ENCODE data around the gene THOP1. TPM values are rescaled to one million over a fixed set of nuclear protein-coding genes. Genes with fewer than 3 reads are reported as not detected.

The THOP1 gene
- total RNA-seq, 1 donor from 2014 or later, result 56.8 TPM

GRCh38 chr19:2854849-2855248 is 69.5 kb downstream of the THOP1 start:
- Mint-ChIP-seq H3K4me1 (ENCODE audit: unreplicated experiment) (no peaks in the 10 kb centered on the region), H3K9me3 (ENCODE audit: unreplicated experiment) (peaks cover 48% of the 10 kb centered on the region), H3K36me3 (ENCODE audit: low read depth, unreplicated experiment) (peaks cover 74% of the 10 kb centered on the region), H3K27me3 (ENCODE audit: unreplicated experiment) (peaks cover 13% of the 10 kb centered on the region), H3K4me3 (ENCODE audit: unreplicated experiment) (peak overlapping the region; percentile 87), H3K27ac (ENCODE audit: unreplicated experiment) (no peak overlapping the region)
- DNase-seq (ENCODE audit: low spot score), result no peak
- TF ChIP-seq CTCF (IDR thresholded peaks at IDR 0.05; ENCODE audit: unreplicated experiment), result no peak

- peaks cover 16% of the 10 kb centered on the region for H3K27me3 Mint-ChIP-seq (ENCODE audit: unreplicated experiment)
Observed at GRCh38 chr19:2856457-2857050, 71.3 kb downstream of the THOP1 start.

GRCh38 chr19:2858864-2859263 is 73.6 kb downstream of the THOP1 start:
- no peak overlapping the region for H3K27ac Mint-ChIP-seq (ENCODE audit: unreplicated experiment)
- peaks cover 25% of the 10 kb centered on the region for H3K9me3 Mint-ChIP-seq (ENCODE audit: unreplicated experiment)
- no peak overlapping the region for H3K4me3 Mint-ChIP-seq (ENCODE audit: unreplicated experiment)
- no peak for TF ChIP-seq CTCF (IDR thresholded peaks at IDR 0.05; ENCODE audit: unreplicated experiment)
- no peak for DNase-seq (ENCODE audit: low spot score)
- H3K36me3 Mint-ChIP-seq (ENCODE audit: low read depth, unreplicated experiment), result peaks cover 48% of the 10 kb centered on the region
- H3K4me1 Mint-ChIP-seq (ENCODE audit: unreplicated experiment), result no peaks in the 10 kb centered on the region
- peaks cover 19% of the 10 kb centered on the region for H3K27me3 Mint-ChIP-seq (ENCODE audit: unreplicated experiment)

More at GRCh38 chr19:2856457-2857050, 71.3 kb downstream of the THOP1 start:
- H3K4me3 Mint-ChIP-seq (ENCODE audit: unreplicated experiment), result no peak overlapping the region
- no peaks in the 10 kb centered on the region for H3K4me1 Mint-ChIP-seq (ENCODE audit: unreplicated experiment)
- DNase-seq (ENCODE audit: low spot score), result no peak
- no peak overlapping the region for H3K27ac Mint-ChIP-seq (ENCODE audit: unreplicated experiment)
- peaks cover 61% of the 10 kb centered on the region for H3K36me3 Mint-ChIP-seq (ENCODE audit: low read depth, unreplicated experiment)
- peaks cover 34% of the 10 kb centered on the region for H3K9me3 Mint-ChIP-seq (ENCODE audit: unreplicated experiment)
- no peak for TF ChIP-seq CTCF (IDR thresholded peaks at IDR 0.05; ENCODE audit: unreplicated experiment)

GRCh38 chr19:2863816-2864215 is 78.5 kb downstream of the THOP1 start:
- no peak overlapping the region for H3K4me3 Mint-ChIP-seq (ENCODE audit: unreplicated experiment)
- peaks cover 26% of the 10 kb centered on the region for H3K36me3 Mint-ChIP-seq (ENCODE audit: low read depth, unreplicated experiment)
- H3K27ac Mint-ChIP-seq (ENCODE audit: unreplicated experiment), result no peak overlapping the region
- DNase-seq (ENCODE audit: low spot score), result no peak
- H3K4me1 Mint-ChIP-seq (ENCODE audit: unreplicated experiment), result no peaks in the 10 kb centered on the region
- H3K27me3 Mint-ChIP-seq (ENCODE audit: unreplicated experiment), result peaks cover 12% of the 10 kb centered on the region
- TF ChIP-seq CTCF (IDR thresholded peaks at IDR 0.05; ENCODE audit: unreplicated experiment), result no peak
- peaks cover 21% of the 10 kb centered on the region for H3K9me3 Mint-ChIP-seq (ENCODE audit: unreplicated experiment)

Other genes with a start within 250 kb of the THOP1 start
- 7.7 TPM for gene GNG7, start 82.8 kb upstream of the THOP1 start, total RNA-seq (ENCODE audit: unreplicated experiment)
- 0.82 TPM for gene DIRAS1, start 64.1 kb upstream of the THOP1 start, total RNA-seq (ENCODE audit: unreplicated experiment)
- gene SLC39A3, start 45.5 kb upstream of the THOP1 start, total RNA-seq (ENCODE audit: unreplicated experiment), result 28.7 TPM
- gene SGTA, start 2.2 kb upstream of the THOP1 start, total RNA-seq (ENCODE audit: unreplicated experiment), result 60.4 TPM
- 9.0 TPM for gene ZNF554, start 34.4 kb downstream of the THOP1 start, total RNA-seq (ENCODE audit: unreplicated experiment)
- gene ZNF555, start 56.0 kb downstream of the THOP1 start, total RNA-seq (ENCODE audit: unreplicated experiment), result 13.9 TPM
- gene ZNF556, start 81.8 kb downstream of the THOP1 start, total RNA-seq (ENCODE audit: unreplicated experiment), result not detected
- 2.2 TPM for gene ZNF57, start 115.4 kb downstream of the THOP1 start, total RNA-seq (ENCODE audit: unreplicated experiment)
- gene ZNF77, start 159.5 kb downstream of the THOP1 start, total RNA-seq (ENCODE audit: unreplicated experiment), result 5.5 TPM
- 0.59 TPM for gene TLE6, start 192.1 kb downstream of the THOP1 start, total RNA-seq (ENCODE audit: unreplicated experiment)
- gene TLE2, start 243.8 kb downstream of the THOP1 start, total RNA-seq (ENCODE audit: unreplicated experiment), result 5.7 TPM

All from endothelial cell (in vitro differentiated cells).